OCI-LY3 (cell line): ENCODE data around the gene DGLUCY.

Experiments
- H2AFZ ChIP-seq: fragments of 200-600, 300-600 bp; shearing (Covaris generic); 2 replicates; pipeline ENCODE4 v1.6.0; 2014; ENCODE audit warnings: antibody characterized with exemption, low read depth, low read length
- H3K27ac ChIP-seq: fragments of 200-600, 300-600 bp; sonication (generic); 2 replicates; pipeline ENCODE4 v1.5.1; 2014; ENCODE audit warnings: mild to moderate bottlenecking, low read length, moderate library complexity, mixed read lengths
- H3K27me3 ChIP-seq: fragments of 200-600, 300-600 bp; sonication (generic); 2 replicates; pipeline ENCODE4 v1.6.1; 2014; ENCODE audit warnings: low read depth, low read length, mixed read lengths
- H3K36me3 ChIP-seq: fragments of 200-600, 300-600 bp; sonication (generic); replicated peaks from 2 replicates; pipeline ENCODE3; 2014; ENCODE audit warnings: low read depth, low read length, mixed read lengths
- H3K4me1 ChIP-seq: fragments of 300-600, 200-600 bp; sonication (generic); 2 replicates; pipeline ENCODE4 v1.6.1; 2014; ENCODE audit warnings: low read length, mixed read lengths
- H3K4me2 ChIP-seq: fragments of 200-600, 300-600 bp; sonication (generic); 2 replicates; pipeline ENCODE4 v1.6.1; 2014; ENCODE audit warnings: low read length, mixed read lengths
- H3K4me3 ChIP-seq: fragments of 300-600, 200-600 bp; sonication (generic); 2 replicates; pipeline ENCODE4 v1.5.1; 2014; ENCODE audit warnings: antibody characterized with exemption, mild to moderate bottlenecking, low read length, moderate library complexity
- H3K79me2 ChIP-seq: fragments of 300-600, 200-600 bp; shearing (Covaris generic); 2 replicates; pipeline ENCODE4 v1.6.1; 2014; ENCODE audit warnings: mild to moderate bottlenecking, low read length, mixed read lengths
- H3K9ac ChIP-seq: fragments of 300-600, 200-600 bp; shearing (Covaris generic); 2 replicates; pipeline ENCODE4 v1.6.0; 2014; ENCODE audit warnings: mild to moderate bottlenecking, low read length, moderate library complexity
- H3K9me3 ChIP-seq: fragments of 200-600, 300-600 bp; shearing (Covaris generic); 2 replicates; pipeline ENCODE4 v1.6.1; 2014; ENCODE audit warnings: low read length, mixed read lengths; ENCODE audit not compliant: insufficient read depth
- H4K20me1 ChIP-seq: fragments of 200-600, 300-600 bp; sonication (generic); 2 replicates; pipeline ENCODE4 v1.6.1; 2016; ENCODE audit warnings: low read length, mixed read lengths; ENCODE audit not compliant: insufficient read depth
- EZH2phosphoT487 ChIP-seq: fragments of 200-600 bp; shearing (Covaris generic); IDR thresholded peaks from 2 replicates; pipeline ENCODE4 v1.6.1; 2018; ENCODE audit warnings: antibody characterized with exemption, mixed run types, low read depth
- TF ChIP-seq, protein P1 (sequence below): fragments of 200-600, 300-600 bp; sonication (generic); IDR thresholded peaks from 2 replicates; pipeline ENCODE4 v1.5.1; 2014; ENCODE audit warnings: antibody characterized with exemption, low read length, low read depth

The DGLUCY gene

DNA sequence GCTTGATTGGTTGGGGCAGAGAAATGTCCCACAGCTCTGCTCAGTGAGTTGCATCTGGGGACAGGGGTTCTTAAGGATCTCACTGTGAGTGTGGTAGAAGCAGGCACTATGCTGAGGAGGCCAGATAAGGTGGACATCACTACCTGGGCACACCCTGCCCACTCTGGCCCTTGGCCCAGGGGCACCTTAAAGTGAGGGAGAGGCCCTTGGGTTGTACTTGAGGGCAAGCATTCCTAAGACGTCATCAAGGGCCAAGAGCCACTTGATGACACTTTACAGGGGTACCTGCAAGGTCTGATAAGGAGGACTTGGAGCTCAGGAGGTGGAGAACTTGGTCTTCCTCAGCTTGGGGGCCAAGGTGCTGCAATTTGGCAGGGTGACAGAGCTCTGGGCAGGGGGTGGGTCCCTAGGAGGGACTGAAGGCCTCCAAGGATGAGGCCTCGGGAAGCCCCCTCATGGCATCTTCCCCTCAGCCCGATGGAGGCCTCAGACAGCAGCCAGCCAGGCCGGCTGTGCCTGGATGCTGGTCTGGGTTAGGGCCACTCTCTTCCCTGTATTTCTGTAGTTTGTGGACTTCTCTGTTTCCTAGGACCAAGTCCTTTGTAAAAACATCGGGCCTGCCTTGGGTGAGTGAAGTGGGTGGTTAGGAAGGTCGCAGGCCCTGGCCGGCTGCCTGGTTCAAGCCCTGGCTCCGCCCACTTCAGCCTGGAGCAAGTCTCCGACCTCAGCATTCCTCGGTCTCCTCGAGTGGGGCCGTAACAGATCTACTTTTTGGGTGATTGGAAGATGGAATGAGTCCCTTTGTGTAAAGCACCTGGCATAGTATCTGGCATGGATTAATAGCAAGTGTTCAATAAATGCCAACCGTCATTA, 105.9 kb downstream of the DGLUCY start:
- no peak overlapping the region for H2AFZ ChIP-seq
- H4K20me1 ChIP-seq = no peaks in the 10 kb centered on the region
- peaks cover 11% of the 10 kb centered on the region for H3K36me3 ChIP-seq
- TF ChIP-seq, protein P1, sequence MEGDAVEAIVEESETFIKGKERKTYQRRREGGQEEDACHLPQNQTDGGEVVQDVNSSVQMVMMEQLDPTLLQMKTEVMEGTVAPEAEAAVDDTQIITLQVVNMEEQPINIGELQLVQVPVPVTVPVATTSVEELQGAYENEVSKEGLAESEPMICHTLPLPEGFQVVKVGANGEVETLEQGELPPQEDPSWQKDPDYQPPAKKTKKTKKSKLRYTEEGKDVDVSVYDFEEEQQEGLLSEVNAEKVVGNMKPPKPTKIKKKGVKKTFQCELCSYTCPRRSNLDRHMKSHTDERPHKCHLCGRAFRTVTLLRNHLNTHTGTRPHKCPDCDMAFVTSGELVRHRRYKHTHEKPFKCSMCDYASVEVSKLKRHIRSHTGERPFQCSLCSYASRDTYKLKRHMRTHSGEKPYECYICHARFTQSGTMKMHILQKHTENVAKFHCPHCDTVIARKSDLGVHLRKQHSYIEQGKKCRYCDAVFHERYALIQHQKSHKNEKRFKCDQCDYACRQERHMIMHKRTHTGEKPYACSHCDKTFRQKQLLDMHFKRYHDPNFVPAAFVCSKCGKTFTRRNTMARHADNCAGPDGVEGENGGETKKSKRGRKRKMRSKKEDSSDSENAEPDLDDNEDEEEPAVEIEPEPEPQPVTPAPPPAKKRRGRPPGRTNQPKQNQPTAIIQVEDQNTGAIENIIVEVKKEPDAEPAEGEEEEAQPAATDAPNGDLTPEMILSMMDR = no peak
- no peak overlapping the region for H3K4me2 ChIP-seq
- H3K27me3 ChIP-seq = no peaks in the 10 kb centered on the region
- H3K9ac ChIP-seq = no peak overlapping the region
- H3K27ac ChIP-seq = no peak overlapping the region
- no peaks in the 10 kb centered on the region for H3K4me1 ChIP-seq
- no peak overlapping the region for H3K4me3 ChIP-seq
- no peaks in the 10 kb centered on the region for H3K9me3 ChIP-seq
- H3K79me2 ChIP-seq = no peaks in the 10 kb centered on the region

DNA sequence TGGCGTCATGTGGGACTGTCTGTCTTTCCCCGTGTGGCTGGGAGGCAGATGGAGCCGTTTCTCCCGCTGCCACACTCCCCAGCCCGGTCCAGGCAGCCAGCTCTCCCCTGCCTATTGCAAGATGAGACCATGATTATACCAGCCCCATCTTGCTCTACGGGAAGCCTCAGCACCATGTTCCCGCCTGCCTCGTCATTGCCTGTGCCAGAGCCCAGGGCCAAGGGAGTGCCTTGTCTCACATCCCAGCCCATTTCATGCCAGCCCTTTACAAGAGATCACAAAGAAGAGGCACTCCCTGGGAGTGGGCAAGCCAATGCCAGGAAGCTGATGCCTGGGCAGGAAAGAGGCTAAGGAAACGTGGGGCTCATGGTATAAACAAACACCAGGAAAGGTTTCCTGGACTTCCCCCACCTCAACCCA, 106.7 kb downstream of the DGLUCY start:
- H3K9me3 ChIP-seq = no peaks in the 10 kb centered on the region
- no peaks in the 10 kb centered on the region for H3K79me2 ChIP-seq
- TF ChIP-seq, protein P1 = no peak
- no peak for TF ChIP-seq EZH2phosphoT487
- H3K36me3 ChIP-seq = peaks cover 11% of the 10 kb centered on the region
- no peak overlapping the region for H3K4me3 ChIP-seq
- H3K4me1 ChIP-seq = no peaks in the 10 kb centered on the region
- H3K4me2 ChIP-seq = no peak overlapping the region
- H3K27ac ChIP-seq = no peak overlapping the region
- no peak overlapping the region for H3K9ac ChIP-seq
- H3K27me3 ChIP-seq = no peaks in the 10 kb centered on the region
- no peaks in the 10 kb centered on the region for H4K20me1 ChIP-seq
- no peak overlapping the region for H2AFZ ChIP-seq

DNA sequence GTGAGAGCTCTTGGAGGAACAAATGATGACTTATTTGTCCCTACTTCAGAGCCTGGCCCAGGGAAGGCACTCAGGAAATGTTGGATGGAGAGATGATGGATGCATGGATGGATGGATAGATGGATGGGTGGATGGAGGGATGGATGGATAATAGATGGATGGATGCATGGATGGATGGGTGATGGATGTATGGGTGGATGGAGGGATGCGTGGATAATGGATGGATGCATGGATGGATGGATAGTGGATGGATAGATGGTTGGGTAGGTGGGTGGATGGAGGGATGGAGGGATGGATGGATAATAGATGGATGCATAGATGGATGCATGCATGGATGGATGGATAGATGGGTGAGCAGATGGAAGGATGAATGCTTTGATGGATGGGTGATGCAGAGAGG, 107.4 kb downstream of the DGLUCY start:
- Histone ChIP-seq H3K4me1 (no peaks in the 10 kb centered on the region), H3K27ac (no peak overlapping the region)

DNA sequence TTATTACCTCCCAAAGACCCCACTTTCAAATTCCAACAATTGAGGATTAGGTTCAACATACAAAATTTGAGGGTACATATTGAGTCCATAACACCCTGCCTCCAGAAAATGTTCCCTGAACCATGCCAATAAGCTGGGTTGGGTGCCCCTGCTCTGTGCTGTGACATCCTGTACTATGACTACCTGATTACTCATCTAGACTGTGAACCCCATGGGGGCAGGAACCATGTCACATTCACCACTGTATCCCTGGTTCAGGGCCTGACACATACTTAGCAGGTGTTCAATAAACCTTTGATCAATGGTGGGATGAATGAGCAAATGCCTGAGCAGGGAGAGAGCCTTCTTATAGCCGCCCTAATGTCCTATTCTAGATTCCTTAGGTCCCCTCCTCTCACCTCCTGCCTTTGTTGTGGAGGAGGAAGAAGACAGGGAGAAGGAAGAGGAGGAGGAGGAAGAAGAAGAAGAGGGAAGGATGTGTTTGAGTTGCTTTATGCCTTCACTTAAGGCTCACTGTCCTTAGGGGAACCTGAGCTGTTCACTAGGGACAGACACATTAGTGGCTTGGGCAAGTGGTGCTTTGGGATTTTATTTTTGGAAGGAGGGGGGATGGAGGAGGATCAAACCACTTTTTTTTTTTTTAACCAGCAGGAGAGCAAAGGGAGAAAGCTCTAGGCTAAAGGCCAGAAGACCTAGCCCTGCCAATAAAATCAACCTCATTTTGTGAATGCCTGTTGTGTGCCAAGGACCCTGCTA, 109.3 kb downstream of the DGLUCY start:
- no peaks in the 10 kb centered on the region for H4K20me1 ChIP-seq
- no peak overlapping the region for H3K9ac ChIP-seq
- H3K36me3 ChIP-seq = peaks cover 9% of the 10 kb centered on the region
- peaks cover 11% of the 10 kb centered on the region for H3K4me1 ChIP-seq
- no peak for TF ChIP-seq EZH2phosphoT487
- TF ChIP-seq, protein P1 = no peak
- H3K27me3 ChIP-seq = no peaks in the 10 kb centered on the region
- H3K27ac ChIP-seq = no peak overlapping the region
- no peak overlapping the region for H3K4me2 ChIP-seq
- H3K79me2 ChIP-seq = no peaks in the 10 kb centered on the region
- H2AFZ ChIP-seq = no peak overlapping the region
- no peak overlapping the region for H3K4me3 ChIP-seq
- no peaks in the 10 kb centered on the region for H3K9me3 ChIP-seq

More for the DNA sequence above, 107.4 kb downstream of the DGLUCY start:
- H3K4me2 ChIP-seq = no peak overlapping the region
- TF ChIP-seq EZH2phosphoT487 = no peak
- TF ChIP-seq, protein P1 = no peak
- no peak overlapping the region for H3K9ac ChIP-seq
- no peak overlapping the region for H3K4me3 ChIP-seq
- H2AFZ ChIP-seq = no peak overlapping the region
- no peaks in the 10 kb centered on the region for H3K79me2 ChIP-seq
- peaks cover 9% of the 10 kb centered on the region for H3K36me3 ChIP-seq
- H4K20me1 ChIP-seq = no peaks in the 10 kb centered on the region
- no peaks in the 10 kb centered on the region for H3K27me3 ChIP-seq
- H3K9me3 ChIP-seq = no peaks in the 10 kb centered on the region
